Measurements from ENCODE around the gene JTB.

Gene JTB

GRCh38 chr1:153991151-153991630, 13.7 kb upstream of the JTB start:
- Histone ChIP-seq H3K27me3 (ENCODE audit: control insufficient read depth in 3 of 3, insufficient read depth in 3 of 3, low read depth in 1 of 3, low read length in 3 of 3) (no peaks in the 10 kb centered on the region), H4K8ac (ENCODE audit: low read depth, low read length) (no peak overlapping the region), H3K4me2 (ENCODE audit: insufficient read depth, low read length, poor library complexity, severe bottlenecking) (peak overlapping the region; percentile 78), H2BK15ac (ENCODE audit: low read length) (no peak overlapping the region), H2AFZ (ENCODE audit: low read length) (no peak overlapping the region), H3K79me1 (ENCODE audit: low read depth, low read length) (peaks cover 5% of the 10 kb centered on the region), H3K9ac (ENCODE audit: low read depth, low read length, poor library complexity) (no peak overlapping the region), H3K14ac (ENCODE audit: low read length) (no peak overlapping the region), H2BK120ac (ENCODE audit: low read depth, low read length) (no peak overlapping the region), H3K4ac (ENCODE audit: low read length) (no peak overlapping the region), H2AK5ac (ENCODE audit: low read depth, low read length) (no peak overlapping the region), H3K27ac (replicated peaks; ENCODE audit: low read length) (no peak overlapping the region), H3K9me3 (replicated peaks in 1 of 2; ENCODE audit: control insufficient read depth in 2 of 2, insufficient read depth in 1 of 2, low read depth in 1 of 2, low read length in 2 of 2) (peaks cover 3 to 6% of the 10 kb centered on the region in 2 donors), H3K23ac (ENCODE audit: low read depth, low read length, poor library complexity) (no peak overlapping the region), H3K36me3 (replicated peaks in 1 of 2; ENCODE audit: control insufficient read depth in 2 of 2, insufficient read depth in 2 of 2, low read length in 2 of 2) (peaks cover 25 to 45% of the 10 kb centered on the region in 2 donors), H3K4me1 (ENCODE audit: control insufficient read depth in 2 of 2, insufficient read depth in 1 of 2, low read depth in 1 of 2, low read length in 2 of 2) (peaks cover 4 to 8% of the 10 kb centered on the region in 2 donors), H2BK5ac (ENCODE audit: low read length) (peak overlapping the region; percentile 39), H4K91ac (ENCODE audit: low read depth, low read length, poor library complexity) (no peak overlapping the region), H2BK12ac (ENCODE audit: low read length) (no peak overlapping the region), H3K18ac (ENCODE audit: low read length) (no peak overlapping the region), H3K4me3 (ENCODE audit: low read length in 2 of 2) (peak overlapping the region; percentile 84 to 95)
- WGBS, 2 donors (ENCODE audit: extremely low coverage in 2 of 2, insufficient read length in 2 of 2, insufficient replicate concordance in 1 of 2) = no CpG with 5 or more reads among the region's 9 CpGs
- no peak for DNase-seq (ENCODE audit: low spot score)

GRCh38 chr1:153990468-153991150, 13.1 kb upstream of the JTB start, which contains the start of gene RPS27:
TSS of gene RPS27 (plus strand) at chr1:153990762. CDS start at chr1:153990797, 35 bp downstream.
- peak within 1 kb of the TSS; percentile 84 to 95 for H3K4me3 ChIP-seq (ENCODE audit: low read length in 2 of 2)
- peak within 1 kb of the TSS; percentile 39 for H2BK5ac ChIP-seq (ENCODE audit: low read length)
- H4K91ac ChIP-seq (ENCODE audit: low read depth, low read length, poor library complexity) = no peak within 1 kb of the TSS
- no peak within 1 kb of the TSS for H2BK12ac ChIP-seq (ENCODE audit: low read length)
- peak within 1 kb of the TSS; percentile 84 for H2AFZ ChIP-seq (ENCODE audit: low read length)
- peak within 1 kb of the TSS; percentile 95 for H3K18ac ChIP-seq (ENCODE audit: low read length)
- H2BK15ac ChIP-seq (ENCODE audit: low read length) = no peak within 1 kb of the TSS
- H2AK5ac ChIP-seq (ENCODE audit: low read depth, low read length) = peak within 1 kb of the TSS; percentile 68
- DNase-seq (ENCODE audit: low spot score) = peak; percentile 91
- H4K8ac ChIP-seq (ENCODE audit: low read depth, low read length) = no peak within 1 kb of the TSS
- no peak within 1 kb of the TSS for H2BK120ac ChIP-seq (ENCODE audit: low read depth, low read length)
- no peak within 1 kb of the TSS for H3K4ac ChIP-seq (ENCODE audit: low read length)
- peaks cover 4 to 8% of the 10 kb centered on the region in 2 donors for H3K4me1 ChIP-seq (ENCODE audit: control insufficient read depth in 2 of 2, insufficient read depth in 1 of 2, low read depth in 1 of 2, low read length in 2 of 2)
- WGBS, 2 donors (ENCODE audit: extremely low coverage in 2 of 2, insufficient read length in 2 of 2, insufficient replicate concordance in 1 of 2) = no CpG with 5 or more reads among the region's 36 CpGs
- peak within 1 kb of the TSS; percentile 78 for H3K4me2 ChIP-seq (ENCODE audit: insufficient read depth, low read length, poor library complexity, severe bottlenecking)
- H3K27ac ChIP-seq (replicated peaks; ENCODE audit: low read length) = peak within 1 kb of the TSS; percentile 67
- peak within 1 kb of the TSS; percentile 99 for H3K23ac ChIP-seq (ENCODE audit: low read depth, low read length, poor library complexity)
- peak within 1 kb of the TSS; percentile 91 for H3K9ac ChIP-seq (ENCODE audit: low read depth, low read length, poor library complexity)
- H3K27me3 ChIP-seq (ENCODE audit: control insufficient read depth in 3 of 3, insufficient read depth in 3 of 3, low read depth in 1 of 3, low read length in 3 of 3) = no peaks in the 10 kb centered on the region
- H3K36me3 ChIP-seq (replicated peaks in 1 of 2; ENCODE audit: control insufficient read depth in 2 of 2, insufficient read depth in 2 of 2, low read length in 2 of 2) = peaks cover 23 to 44% of the 10 kb centered on the region in 2 donors
- peaks cover 5% of the 10 kb centered on the region for H3K79me1 ChIP-seq (ENCODE audit: low read depth, low read length)
- no peak within 1 kb of the TSS for H3K14ac ChIP-seq (ENCODE audit: low read length)
- peaks cover under 1 to 5% of the 10 kb centered on the region in 2 donors for H3K9me3 ChIP-seq (replicated peaks in 1 of 2; ENCODE audit: control insufficient read depth in 2 of 2, insufficient read depth in 1 of 2, low read depth in 1 of 2, low read length in 2 of 2)

- peaks cover 0 to 3% of the 10 kb centered on the region in 2 donors for H3K9me3 ChIP-seq (replicated peaks in 1 of 2; ENCODE audit: control insufficient read depth in 2 of 2, insufficient read depth in 1 of 2, low read depth in 1 of 2, low read length in 2 of 2)
- H2BK120ac ChIP-seq (ENCODE audit: low read depth, low read length) = no peak overlapping the region
- H3K79me1 ChIP-seq (ENCODE audit: low read depth, low read length) = peaks cover 5% of the 10 kb centered on the region
- peaks cover 9 to 14% of the 10 kb centered on the region in 2 donors for H3K4me1 ChIP-seq (ENCODE audit: control insufficient read depth in 2 of 2, insufficient read depth in 1 of 2, low read depth in 1 of 2, low read length in 2 of 2)
- H3K27ac ChIP-seq (replicated peaks; ENCODE audit: low read length) = no peak overlapping the region
- no peak overlapping the region for H3K4me2 ChIP-seq (ENCODE audit: insufficient read depth, low read length, poor library complexity, severe bottlenecking)
- no peak overlapping the region for H3K9ac ChIP-seq (ENCODE audit: low read depth, low read length, poor library complexity)
- no peak overlapping the region for H4K91ac ChIP-seq (ENCODE audit: low read depth, low read length, poor library complexity)
- DNase-seq (ENCODE audit: low spot score) = no peak
- H2BK5ac ChIP-seq (ENCODE audit: low read length) = no peak overlapping the region
- WGBS, 2 donors (ENCODE audit: extremely low coverage in 2 of 2, insufficient read length in 2 of 2, insufficient replicate concordance in 1 of 2) = no CpG with 5 or more reads among the region's 8 CpGs
- no peak overlapping the region for H3K18ac ChIP-seq (ENCODE audit: low read length)
- no peak overlapping the region for H2BK15ac ChIP-seq (ENCODE audit: low read length)
- H3K23ac ChIP-seq (ENCODE audit: low read depth, low read length, poor library complexity) = no peak overlapping the region
- H2BK12ac ChIP-seq (ENCODE audit: low read length) = no peak overlapping the region
- H3K27me3 ChIP-seq (ENCODE audit: control insufficient read depth in 3 of 3, insufficient read depth in 3 of 3, low read depth in 1 of 3, low read length in 3 of 3) = no peaks in the 10 kb centered on the region
- no peak overlapping the region for H2AFZ ChIP-seq (ENCODE audit: low read length)
- no peak overlapping the region for H3K4me3 ChIP-seq (ENCODE audit: low read length in 2 of 2)
- no peak overlapping the region for H3K14ac ChIP-seq (ENCODE audit: low read length)
- no peak overlapping the region for H2AK5ac ChIP-seq (ENCODE audit: low read depth, low read length)
- no peak overlapping the region for H3K4ac ChIP-seq (ENCODE audit: low read length)
- no peak overlapping the region for H4K8ac ChIP-seq (ENCODE audit: low read depth, low read length)
- H3K36me3 ChIP-seq (replicated peaks in 1 of 2; ENCODE audit: control insufficient read depth in 2 of 2, insufficient read depth in 2 of 2, low read length in 2 of 2) = peaks cover 8 to 34% of the 10 kb centered on the region in 2 donors
These were observed 10.1 kb upstream of the JTB start for GRCh38 chr1:153987621-153988020.

- Histone ChIP-seq H4K91ac (ENCODE audit: low read depth, low read length, poor library complexity) (no peak within 1 kb of the TSS), H3K18ac (ENCODE audit: low read length) (no peak within 1 kb of the TSS), H3K79me1 (ENCODE audit: low read depth, low read length) (peaks cover 5% of the 10 kb centered on the region), H2AFZ (ENCODE audit: low read length) (peak within 1 kb of the TSS; percentile 85), H4K8ac (ENCODE audit: low read depth, low read length) (no peak within 1 kb of the TSS), H2AK5ac (ENCODE audit: low read depth, low read length) (no peak within 1 kb of the TSS), H2BK120ac (ENCODE audit: low read depth, low read length) (no peak within 1 kb of the TSS), H3K36me3 (replicated peaks in 1 of 2; ENCODE audit: control insufficient read depth in 2 of 2, insufficient read depth in 2 of 2, low read length in 2 of 2) (peaks cover 7 to 34% of the 10 kb centered on the region in 2 donors), H3K4ac (ENCODE audit: low read length) (no peak within 1 kb of the TSS), H3K27me3 (ENCODE audit: control insufficient read depth in 3 of 3, insufficient read depth in 3 of 3, low read depth in 1 of 3, low read length in 3 of 3) (no peaks in the 10 kb centered on the region), H3K14ac (ENCODE audit: low read length) (no peak within 1 kb of the TSS), H2BK15ac (ENCODE audit: low read length) (no peak within 1 kb of the TSS), H2BK12ac (ENCODE audit: low read length) (no peak within 1 kb of the TSS), H3K4me1 (ENCODE audit: control insufficient read depth in 2 of 2, insufficient read depth in 1 of 2, low read depth in 1 of 2, low read length in 2 of 2) (peaks cover 6% of the 10 kb centered on the region in 2 donors), H3K23ac (ENCODE audit: low read depth, low read length, poor library complexity) (peak within 1 kb of the TSS; percentile 76), H3K9ac (ENCODE audit: low read depth, low read length, poor library complexity) (peak within 1 kb of the TSS; percentile 90), H3K4me2 (ENCODE audit: insufficient read depth, low read length, poor library complexity, severe bottlenecking) (peak within 1 kb of the TSS; percentile 83), H2BK5ac (ENCODE audit: low read length) (no peak within 1 kb of the TSS), H3K4me3 (ENCODE audit: low read length in 2 of 2) (peak within 1 kb of the TSS; percentile 77 to 81), H3K9me3 (replicated peaks in 1 of 2; ENCODE audit: control insufficient read depth in 2 of 2, insufficient read depth in 1 of 2, low read depth in 1 of 2, low read length in 2 of 2) (peaks cover 0 to 1% of the 10 kb centered on the region in 2 donors), H3K27ac (replicated peaks; ENCODE audit: low read length) (peak within 1 kb of the TSS; percentile 67)
- DNase-seq (ENCODE audit: low spot score) = peak; percentile 74
- WGBS, 2 donors (ENCODE audit: extremely low coverage in 2 of 2, insufficient read length in 2 of 2, insufficient replicate concordance in 1 of 2) = no CpG with 5 or more reads among the region's 32 CpGs
These were observed 8.7 kb upstream of the JTB start, which contains the start of gene RAB13 for GRCh38 chr1:153985941-153986761. TSS of gene RAB13 (minus strand) at chr1:153986339. CDS start at chr1:153986236, 103 bp downstream.
